Mucosa of descending colon (tissue), 3 donors: ENCODE measurements around the gene TMEM258. TPM values are rescaled to one million over a fixed set of nuclear protein-coding genes. Genes with fewer than 3 reads are reported as not detected.
A peak's percentile ranks its signal among the peaks of the same experiment; 100 is the strongest.

Experiments used
- ATAC-seq: fragments of 200-7000 bp; cut with Tn5 transposase; one replicate; pipeline ENCODE4 v1.9.1; 2020; ENCODE audit warnings: mild to moderate bottlenecking, moderate library complexity
- DNase-seq, 3 donors: peaks; one replicate each; pipeline ENCODE4 v3.0.0-alpha.2; 2020
- H3K36me3 ChIP-seq: fragments of 200-600 bp; one replicate; pipeline ENCODE4 v1.8.0; 2021; ENCODE audit warnings: low read depth, mild to moderate bottlenecking
- H3K4me1 ChIP-seq: fragments of 200-600 bp; one replicate; pipeline ENCODE4 v1.8.0; 2021; ENCODE audit warnings: low read depth, mild to moderate bottlenecking
- H3K4me3 ChIP-seq: fragments of 200-600 bp; one replicate; pipeline ENCODE4 v1.8.0; 2021; ENCODE audit warnings: mild to moderate bottlenecking
- H3K9me3 ChIP-seq: fragments of 200-600 bp; one replicate; pipeline ENCODE4 v1.8.0; 2021; ENCODE audit warnings: mild to moderate bottlenecking
- CTCF ChIP-seq: fragments of 200-600 bp; IDR thresholded peaks from one replicate; pipeline ENCODE4 v1.8.0; 2022; ENCODE audit warnings: antibody characterized with exemption, mild to moderate bottlenecking
- intact Hi-C, 2 donors: fragments of 100-400 bp; cut with DNase I in 1 of 2; cut with micrococcal nuclease in 1 of 2; formaldehyde crosslinking; loops; one replicate each; pipeline versions ENCODE4 v1.11.0 to v1.11.1; 2022; cut with DNase I, micrococcal nuclease
- total RNA-seq, 3 donors: library from RNA; stranded (reverse); fragmentation: NEBNext Ultra II Directional in 2 of 3; extraction: Animal tissue kit (Norgen Biotek cat#: 25700) in 2 of 3; gene quantifications; one replicate each; pipeline versions ENCODE4 v1.2.1 to v1.2.4, GENCODE V29; 2021 to 2023
- donor health status: DM: no; HTN: no; CAD: no; lungs with moderate emphysema.
- donor health status: DM: no; HTN: no; CAD: no.
- donor health status: DM: no; HTN: yes; CAD: no.

TMEM258 gene
- total RNA-seq, 3 donors from 2014 or later, result 56.1 to 107 (median 74.6) TPM

- intact Hi-C loops, result no loop called here
- Histone ChIP-seq H3K4me3 (no peak overlapping the region), H3K36me3 (no peaks in the 10 kb centered on the region), H3K4me1 (no peaks in the 10 kb centered on the region), H3K9me3 (no peaks in the 10 kb centered on the region)
- no peak for TF ChIP-seq CTCF
- no peak for ATAC-seq
- peak in 1 of 3 donors; percentile 31 for DNase-seq
These were observed 26.0 kb downstream of the TMEM258 start for GRCh38 chr11:61766353-61766841.

- Histone ChIP-seq H3K4me3 (no peak overlapping the region), H3K4me1 (no peaks in the 10 kb centered on the region), H3K36me3 (no peaks in the 10 kb centered on the region), H3K9me3 (no peaks in the 10 kb centered on the region)
- intact Hi-C loops, result no loop called here
- ATAC-seq (no peak), DNase-seq (no peak)
- no peak for TF ChIP-seq CTCF
These were observed 26.7 kb downstream of the TMEM258 start for GRCh38 chr11:61765550-61766253.

GRCh38 chr11:61764606-61765260, 27.7 kb downstream of the TMEM258 start:
- ATAC-seq (no peak), DNase-seq (no peak)
- Histone ChIP-seq H3K4me1 (no peaks in the 10 kb centered on the region), H3K9me3 (no peaks in the 10 kb centered on the region), H3K36me3 (no peaks in the 10 kb centered on the region), H3K4me3 (no peak overlapping the region)
- intact Hi-C loops, result no loop called here
- no peak for TF ChIP-seq CTCF

- no peak for ATAC-seq
- intact Hi-C loops, result no loop called here
- Histone ChIP-seq H3K4me3 (no peak overlapping the region), H3K9me3 (no peaks in the 10 kb centered on the region), H3K36me3 (no peaks in the 10 kb centered on the region), H3K4me1 (no peaks in the 10 kb centered on the region)
- no peak for TF ChIP-seq CTCF
- DNase-seq, result no peak
These were observed 28.3 kb downstream of the TMEM258 start for GRCh38 chr11:61763930-61764605.

- no peaks in the 10 kb centered on the region for H3K4me1 ChIP-seq
These were observed 29.6 kb downstream of the TMEM258 start for GRCh38 chr11:61762798-61763197.

More at GRCh38 chr11:61762798-61763197, 29.6 kb downstream of the TMEM258 start:
- ATAC-seq, result no peak
- Histone ChIP-seq H3K9me3 (no peaks in the 10 kb centered on the region), H3K4me3 (no peak overlapping the region), H3K36me3 (no peaks in the 10 kb centered on the region)
- DNase-seq, result no peak
- intact Hi-C loops, result no loop called here
- no peak for TF ChIP-seq CTCF
